HG03135 (cell line): ENCODE measurements around the gene ADORA1.

Source experiments
- ATAC-seq: cut with Tn5 transposase; IDR thresholded peaks from one replicate; pipeline ENCODE4 v1.9.1; 2021; ENCODE audit warnings: mild to moderate bottlenecking, moderate library complexity; ENCODE audit not compliant: unreplicated experiment

ADORA1 gene

GRCh38 chr1:203204756-203205155 lies 77.2 kb downstream of the ADORA1 start:
- ATAC-seq, result no peak

DNA sequence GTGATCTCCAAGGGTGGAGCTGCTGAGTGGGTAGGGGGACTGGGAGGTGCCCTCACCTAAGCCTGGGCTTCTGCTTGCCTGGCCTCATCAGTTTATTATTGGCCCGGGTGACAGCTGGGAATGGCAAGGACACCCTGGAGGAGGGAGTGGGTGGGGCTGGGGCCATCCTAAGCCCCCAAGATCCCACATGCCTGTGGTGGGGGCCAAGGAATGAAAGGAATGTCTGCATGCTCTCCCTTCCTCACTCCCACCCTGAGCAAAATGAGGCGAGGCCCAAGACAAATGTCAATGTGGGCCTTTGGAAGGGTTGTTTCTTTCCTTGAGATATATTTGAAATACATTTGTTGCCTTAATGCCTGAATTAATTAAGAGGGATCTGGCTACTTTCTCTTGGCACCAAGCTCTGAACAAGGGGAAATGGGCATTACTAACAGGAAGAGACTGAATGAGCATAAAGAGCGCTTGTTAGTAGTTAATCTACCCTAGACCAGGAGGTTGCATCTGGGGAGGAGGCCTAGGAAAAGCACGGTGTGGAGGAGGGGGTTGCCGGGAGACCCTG lies 78.7 kb downstream of the ADORA1 start:
- no peak for ATAC-seq

GRCh38 chr1:203207751-203208150 lies 80.2 kb downstream of the ADORA1 start:
- ATAC-seq, result no peak

GRCh38 chr1:203208181-203208580 lies 80.7 kb downstream of the ADORA1 start:
- no peak for ATAC-seq

GRCh38 chr1:203210350-203210749 lies 82.8 kb downstream of the ADORA1 start:
- no peak for ATAC-seq

GRCh38 chr1:203210988-203211387 lies 83.5 kb downstream of the ADORA1 start:
- ATAC-seq, result no peak

DNA sequence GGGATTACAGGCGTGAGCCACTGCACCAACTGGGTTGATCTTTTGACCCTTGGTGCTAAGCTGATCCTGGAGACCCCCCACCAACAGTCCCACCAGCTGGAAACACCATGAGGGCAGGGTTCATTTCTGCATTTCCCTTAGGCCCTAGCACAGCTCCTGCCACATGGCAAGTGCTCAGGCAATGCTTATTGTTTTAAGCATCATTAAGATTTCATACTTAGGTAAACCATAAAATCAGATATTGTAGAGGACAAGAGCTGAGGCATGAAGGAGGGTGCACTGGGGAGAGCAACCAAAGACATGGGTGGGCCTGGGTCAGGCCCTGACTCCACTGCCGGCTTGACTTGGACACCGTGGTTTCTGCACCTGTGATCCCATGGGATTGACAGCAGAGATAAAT lies 84.3 kb downstream of the ADORA1 start:
- no peak for ATAC-seq

- no peak for ATAC-seq
Measured at GRCh38 chr1:203213126-203213525, 85.6 kb downstream of the ADORA1 start.

GRCh38 chr1:203214871-203215270 lies 87.3 kb downstream of the ADORA1 start:
- no peak for ATAC-seq

DNA sequence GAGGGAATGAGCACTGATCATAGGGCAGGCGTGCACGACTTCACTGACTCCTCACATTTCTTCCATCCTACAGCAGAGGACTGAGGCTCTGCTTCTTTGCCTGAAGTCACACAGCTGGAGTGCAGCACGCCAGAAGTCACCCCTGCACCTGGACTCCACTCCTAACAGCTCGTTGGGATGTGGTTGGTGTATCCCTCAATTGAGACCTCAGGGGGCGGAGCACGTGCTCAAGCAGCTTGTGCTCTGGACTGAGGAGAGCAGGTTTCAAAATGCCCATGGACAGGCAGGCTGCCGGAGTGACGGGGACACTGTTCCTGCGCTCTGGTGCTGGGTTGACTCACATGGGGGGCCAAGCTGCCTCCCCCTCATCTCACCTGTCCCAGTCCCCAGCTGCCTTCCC lies 88.0 kb downstream of the ADORA1 start:
- no peak for ATAC-seq

- ATAC-seq, result no peak
Measured at GRCh38 chr1:203216274-203217138, 89.0 kb downstream of the ADORA1 start.
